ENCODE data around the gene SCN1B. TPM values are rescaled to one million over a fixed set of nuclear protein-coding genes. Genes with fewer than 3 reads are reported as not detected.

SCN1B gene
- total and polyA plus RNA-seq, 2 of the 13 experiments (the other 11 are each of a cell fraction or from before 2014, with no cell fraction given): 2.7 to 20.1 TPM

GRCh38 chr19:35039881-35040825, 9.9 kb downstream of the SCN1B start (continued):
- TF ChIP-seq, protein P1, sequence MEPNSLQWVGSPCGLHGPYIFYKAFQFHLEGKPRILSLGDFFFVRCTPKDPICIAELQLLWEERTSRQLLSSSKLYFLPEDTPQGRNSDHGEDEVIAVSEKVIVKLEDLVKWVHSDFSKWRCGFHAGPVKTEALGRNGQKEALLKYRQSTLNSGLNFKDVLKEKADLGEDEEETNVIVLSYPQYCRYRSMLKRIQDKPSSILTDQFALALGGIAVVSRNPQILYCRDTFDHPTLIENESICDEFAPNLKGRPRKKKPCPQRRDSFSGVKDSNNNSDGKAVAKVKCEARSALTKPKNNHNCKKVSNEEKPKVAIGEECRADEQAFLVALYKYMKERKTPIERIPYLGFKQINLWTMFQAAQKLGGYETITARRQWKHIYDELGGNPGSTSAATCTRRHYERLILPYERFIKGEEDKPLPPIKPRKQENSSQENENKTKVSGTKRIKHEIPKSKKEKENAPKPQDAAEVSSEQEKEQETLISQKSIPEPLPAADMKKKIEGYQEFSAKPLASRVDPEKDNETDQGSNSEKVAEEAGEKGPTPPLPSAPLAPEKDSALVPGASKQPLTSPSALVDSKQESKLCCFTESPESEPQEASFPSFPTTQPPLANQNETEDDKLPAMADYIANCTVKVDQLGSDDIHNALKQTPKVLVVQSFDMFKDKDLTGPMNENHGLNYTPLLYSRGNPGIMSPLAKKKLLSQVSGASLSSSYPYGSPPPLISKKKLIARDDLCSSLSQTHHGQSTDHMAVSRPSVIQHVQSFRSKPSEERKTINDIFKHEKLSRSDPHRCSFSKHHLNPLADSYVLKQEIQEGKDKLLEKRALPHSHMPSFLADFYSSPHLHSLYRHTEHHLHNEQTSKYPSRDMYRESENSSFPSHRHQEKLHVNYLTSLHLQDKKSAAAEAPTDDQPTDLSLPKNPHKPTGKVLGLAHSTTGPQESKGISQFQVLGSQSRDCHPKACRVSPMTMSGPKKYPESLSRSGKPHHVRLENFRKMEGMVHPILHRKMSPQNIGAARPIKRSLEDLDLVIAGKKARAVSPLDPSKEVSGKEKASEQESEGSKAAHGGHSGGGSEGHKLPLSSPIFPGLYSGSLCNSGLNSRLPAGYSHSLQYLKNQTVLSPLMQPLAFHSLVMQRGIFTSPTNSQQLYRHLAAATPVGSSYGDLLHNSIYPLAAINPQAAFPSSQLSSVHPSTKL (CRISPR knock-in tag; IDR thresholded peaks at IDR 0.05): peak; percentile 43; the same call in 1 of the 2 replicates
- TF ChIP-seq ZNF768 (CRISPR knock-in tag; IDR thresholded peaks at IDR 0.05) (peak; percentile 62; the same call in 1 of the 2 replicates), ZNF512 (CRISPR knock-in tag; IDR thresholded peaks at IDR 0.05) (no peak), ZNF441 (CRISPR knock-in tag; IDR thresholded peaks at IDR 0.05; ENCODE audit: borderline replicate concordance) (0 out of 2 replicates have a peak, but pooled peaks have one; percentile 42), JUN (CRISPR knock-in tag; IDR thresholded peaks at IDR 0.05) (peak; percentile 8; the same call in 1 of the 2 replicates), ZNF678 (CRISPR knock-in tag; IDR thresholded peaks at IDR 0.05) (0 out of 2 replicates have a peak, but pooled peaks have one; percentile 8), ZNF34 (CRISPR knock-in tag; IDR thresholded peaks at IDR 0.05; ENCODE audit: borderline replicate concordance) (0 out of 2 replicates have a peak, but pooled peaks have one; percentile 8)
- TF ChIP-seq, protein P2, sequence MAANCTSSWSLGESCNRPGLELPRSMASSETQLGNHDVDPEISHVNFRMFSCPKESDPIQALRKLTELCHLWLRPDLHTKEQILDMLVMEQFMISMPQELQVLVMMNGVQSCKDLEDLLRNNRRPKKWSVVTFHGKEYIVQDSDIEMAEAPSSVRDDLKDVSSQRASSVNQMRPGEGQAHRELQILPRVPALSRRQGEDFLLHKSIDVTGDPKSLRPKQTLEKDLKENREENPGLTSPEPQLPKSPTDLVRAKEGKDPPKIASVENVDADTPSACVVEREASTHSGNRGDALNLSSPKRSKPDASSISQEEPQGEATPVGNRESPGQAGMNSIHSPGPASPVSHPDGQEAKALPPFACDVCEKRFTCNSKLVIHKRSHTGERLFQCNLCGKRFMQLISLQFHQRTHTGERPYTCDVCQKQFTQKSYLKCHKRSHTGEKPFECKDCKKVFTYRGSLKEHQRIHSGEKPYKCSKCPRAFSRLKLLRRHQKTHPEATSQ (CRISPR knock-in tag; IDR thresholded peaks at IDR 0.05; ENCODE audit: borderline replicate concordance): 0 out of 2 replicates have a peak, but pooled peaks have one; percentile 13
- TF ChIP-seq, protein P3, sequence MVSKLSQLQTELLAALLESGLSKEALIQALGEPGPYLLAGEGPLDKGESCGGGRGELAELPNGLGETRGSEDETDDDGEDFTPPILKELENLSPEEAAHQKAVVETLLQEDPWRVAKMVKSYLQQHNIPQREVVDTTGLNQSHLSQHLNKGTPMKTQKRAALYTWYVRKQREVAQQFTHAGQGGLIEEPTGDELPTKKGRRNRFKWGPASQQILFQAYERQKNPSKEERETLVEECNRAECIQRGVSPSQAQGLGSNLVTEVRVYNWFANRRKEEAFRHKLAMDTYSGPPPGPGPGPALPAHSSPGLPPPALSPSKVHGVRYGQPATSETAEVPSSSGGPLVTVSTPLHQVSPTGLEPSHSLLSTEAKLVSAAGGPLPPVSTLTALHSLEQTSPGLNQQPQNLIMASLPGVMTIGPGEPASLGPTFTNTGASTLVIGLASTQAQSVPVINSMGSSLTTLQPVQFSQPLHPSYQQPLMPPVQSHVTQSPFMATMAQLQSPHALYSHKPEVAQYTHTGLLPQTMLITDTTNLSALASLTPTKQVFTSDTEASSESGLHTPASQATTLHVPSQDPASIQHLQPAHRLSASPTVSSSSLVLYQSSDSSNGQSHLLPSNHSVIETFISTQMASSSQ (IDR thresholded peaks at IDR 0.05; ENCODE audit: low read depth): peak; percentile 45; the same call in 1 of the 2 replicates
- TF ChIP-seq, protein P3 (CRISPR knock-in tag; IDR thresholded peaks at IDR 0.05; ENCODE audit: borderline replicate concordance): peak; percentile 9; the same call in 1 of the 2 replicates
- TF ChIP-seq, protein P4, sequence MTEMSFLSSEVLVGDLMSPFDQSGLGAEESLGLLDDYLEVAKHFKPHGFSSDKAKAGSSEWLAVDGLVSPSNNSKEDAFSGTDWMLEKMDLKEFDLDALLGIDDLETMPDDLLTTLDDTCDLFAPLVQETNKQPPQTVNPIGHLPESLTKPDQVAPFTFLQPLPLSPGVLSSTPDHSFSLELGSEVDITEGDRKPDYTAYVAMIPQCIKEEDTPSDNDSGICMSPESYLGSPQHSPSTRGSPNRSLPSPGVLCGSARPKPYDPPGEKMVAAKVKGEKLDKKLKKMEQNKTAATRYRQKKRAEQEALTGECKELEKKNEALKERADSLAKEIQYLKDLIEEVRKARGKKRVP (CRISPR knock-in tag; IDR thresholded peaks at IDR 0.05): 0 out of 4 replicates have a peak, but pooled peaks of 1 of the 2 experiments have one; percentile 24
- TF ChIP-seq, protein P5, sequence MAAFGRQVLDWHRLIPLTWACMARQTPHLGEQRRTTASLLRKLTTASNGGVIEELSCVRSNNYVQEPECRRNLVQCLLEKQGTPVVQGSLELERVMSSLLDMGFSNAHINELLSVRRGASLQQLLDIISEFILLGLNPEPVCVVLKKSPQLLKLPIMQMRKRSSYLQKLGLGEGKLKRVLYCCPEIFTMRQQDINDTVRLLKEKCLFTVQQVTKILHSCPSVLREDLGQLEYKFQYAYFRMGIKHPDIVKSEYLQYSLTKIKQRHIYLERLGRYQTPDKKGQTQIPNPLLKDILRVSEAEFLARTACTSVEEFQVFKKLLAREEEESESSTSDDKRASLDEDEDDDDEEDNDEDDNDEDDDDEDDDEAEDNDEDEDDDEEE (CRISPR knock-in tag; IDR thresholded peaks at IDR 0.05): 0 out of 2 replicates have a peak, but pooled peaks have one; percentile 27
